Measurements from ENCODE around the gene CCNYL1. TPM values are rescaled to one million over a fixed set of nuclear protein-coding genes. Genes with fewer than 3 reads are reported as not detected.
"Not testable (repeated sequence)": the region's sequence is repeated elsewhere in the genome, so short reads cannot be mapped to it uniquely, and the experiment has no call there.

The CCNYL1 gene
- total RNA-seq, 1 experiment from 2014 or later, result 40.7 TPM

DNA sequence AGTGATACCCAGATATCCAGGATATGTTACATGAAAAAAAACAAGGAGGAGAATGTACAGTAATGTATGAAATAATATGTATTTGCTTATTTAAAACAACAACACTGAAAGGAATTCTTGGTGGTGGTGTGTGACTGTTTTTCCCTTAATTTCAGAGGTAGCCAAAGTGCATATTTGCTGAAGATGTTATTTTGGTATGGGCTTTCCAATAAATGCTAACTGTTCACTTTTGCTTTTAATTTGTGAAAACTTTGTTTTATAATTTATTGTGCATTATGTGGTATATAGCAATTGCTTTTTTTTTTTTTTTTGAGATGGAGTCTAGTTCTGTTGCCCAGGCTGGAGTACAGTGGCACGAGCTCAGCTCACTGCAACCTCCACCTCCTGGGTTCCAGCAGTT, 7.6 kb downstream of the CCNYL1 start:
- Histone ChIP-seq H3K9me3 (no peaks in the 10 kb centered on the region), H3K4me3 (ENCODE audit: low read depth, low read length) (no peak overlapping the region), H3K36me3 (ENCODE audit: control insufficient read depth, insufficient read depth, low read length) (no peaks in the 10 kb centered on the region; the same call in 1 of the 2 replicates), H3K27me3 (replicated peaks; ENCODE audit: control insufficient read depth, insufficient read depth, low read length) (no peaks in the 10 kb centered on the region), H3K4me1 (peaks cover 16% of the 10 kb centered on the region)
- no peaks in the 10 kb centered on the region for H3K27me3 Mint-ChIP-seq (ENCODE audit: insufficient read depth, unreplicated experiment)
- H3K36me3 Mint-ChIP-seq (ENCODE audit: insufficient read depth, unreplicated experiment), result peaks cover 26% of the 10 kb centered on the region
- H3K27ac Mint-ChIP-seq (ENCODE audit: unreplicated experiment), result no peak overlapping the region
- no peak overlapping the region for H3K4me3 Mint-ChIP-seq (ENCODE audit: unreplicated experiment)
- intact Hi-C loops (cut with micrococcal nuclease; ENCODE audit: unreplicated experiment), result no loop called here
- TF ChIP-seq, protein P1, sequence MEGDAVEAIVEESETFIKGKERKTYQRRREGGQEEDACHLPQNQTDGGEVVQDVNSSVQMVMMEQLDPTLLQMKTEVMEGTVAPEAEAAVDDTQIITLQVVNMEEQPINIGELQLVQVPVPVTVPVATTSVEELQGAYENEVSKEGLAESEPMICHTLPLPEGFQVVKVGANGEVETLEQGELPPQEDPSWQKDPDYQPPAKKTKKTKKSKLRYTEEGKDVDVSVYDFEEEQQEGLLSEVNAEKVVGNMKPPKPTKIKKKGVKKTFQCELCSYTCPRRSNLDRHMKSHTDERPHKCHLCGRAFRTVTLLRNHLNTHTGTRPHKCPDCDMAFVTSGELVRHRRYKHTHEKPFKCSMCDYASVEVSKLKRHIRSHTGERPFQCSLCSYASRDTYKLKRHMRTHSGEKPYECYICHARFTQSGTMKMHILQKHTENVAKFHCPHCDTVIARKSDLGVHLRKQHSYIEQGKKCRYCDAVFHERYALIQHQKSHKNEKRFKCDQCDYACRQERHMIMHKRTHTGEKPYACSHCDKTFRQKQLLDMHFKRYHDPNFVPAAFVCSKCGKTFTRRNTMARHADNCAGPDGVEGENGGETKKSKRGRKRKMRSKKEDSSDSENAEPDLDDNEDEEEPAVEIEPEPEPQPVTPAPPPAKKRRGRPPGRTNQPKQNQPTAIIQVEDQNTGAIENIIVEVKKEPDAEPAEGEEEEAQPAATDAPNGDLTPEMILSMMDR (IDR thresholded peaks at IDR 0.05; ENCODE audit: insufficient read depth in 1 of 2, low read depth in 1 of 2, low read length in 1 of 2, severe bottlenecking in 1 of 2, unreplicated experiment in 1 of 2), result no peak
- POLR2A ChIA-PET, result no interaction called here
- CTCF ChIA-PET, result no interaction called here
- H3K9me3 Mint-ChIP-seq (ENCODE audit: unreplicated experiment), result no peaks in the 10 kb centered on the region
- BruUV-seq (replicated peaks), result no TSS peak
- H3K4me1 Mint-ChIP-seq (ENCODE audit: low read depth, unreplicated experiment), result peaks cover 20% of the 10 kb centered on the region
- no peak for DNase-seq

GRCh38 chr2:207719655-207720054, 8.2 kb downstream of the CCNYL1 start:
- H3K27me3 Mint-ChIP-seq (ENCODE audit: insufficient read depth, unreplicated experiment); H3K9me3 ChIP-seq; H3K4me3 ChIP-seq (ENCODE audit: low read depth, low read length); H3K36me3 ChIP-seq (ENCODE audit: control insufficient read depth, insufficient read depth, low read length); H3K27ac Mint-ChIP-seq (ENCODE audit: unreplicated experiment); POLR2A ChIA-PET; intact Hi-C loops (cut with micrococcal nuclease; ENCODE audit: unreplicated experiment); H3K27me3 ChIP-seq (replicated peaks; ENCODE audit: control insufficient read depth, insufficient read depth, low read length); H3K4me3 Mint-ChIP-seq (ENCODE audit: unreplicated experiment); H3K9me3 Mint-ChIP-seq (ENCODE audit: unreplicated experiment); DNase-seq; BruUV-seq (replicated peaks): not testable (repeated sequence)
- Mint-ChIP-seq H3K36me3 (ENCODE audit: insufficient read depth, unreplicated experiment) (peaks cover 20% of the 10 kb centered on the region), H3K4me1 (ENCODE audit: low read depth, unreplicated experiment) (peaks cover 24% of the 10 kb centered on the region)
- CTCF ChIA-PET, result interaction anchor here (1.1 kb wide), 1 partner anchor 28 kb away, joined by 3 read pairs; no protein-coding TSS in a partner anchor
- peaks cover 20% of the 10 kb centered on the region for H3K4me1 ChIP-seq

- ChIA-PET CTCF (interaction anchor here (0.7 to 1.1 kb wide), 4 partner anchors 9 to 95 kb away, joined by 3 read pairs; partner anchors contain the start of genes CCNYL1 and METTL21A), POLR2A (interaction anchor here (1.0 to 1.4 kb wide), 2 partner anchors 9 to 188 kb away, joined by 3 to 7 read pairs; partner anchors contain the start of gene CCNYL1)
- TF ChIP-seq, protein P1 (IDR thresholded peaks at IDR 0.05; ENCODE audit: insufficient read depth in 1 of 2, low read depth in 1 of 2, low read length in 1 of 2, severe bottlenecking in 1 of 2, unreplicated experiment in 1 of 2), result no peak
- Histone ChIP-seq H3K36me3 (ENCODE audit: control insufficient read depth, insufficient read depth, low read length) (no peaks in the 10 kb centered on the region; the same call in 1 of the 2 replicates), H3K9me3 (no peaks in the 10 kb centered on the region), H3K4me3 (ENCODE audit: low read depth, low read length) (no peak overlapping the region), H3K27me3 (replicated peaks; ENCODE audit: control insufficient read depth, insufficient read depth, low read length) (no peaks in the 10 kb centered on the region), H3K4me1 (peaks cover 23% of the 10 kb centered on the region)
- Mint-ChIP-seq H3K4me1 (ENCODE audit: low read depth, unreplicated experiment) (peaks cover 24% of the 10 kb centered on the region), H3K4me3 (ENCODE audit: unreplicated experiment) (no peak overlapping the region), H3K36me3 (ENCODE audit: insufficient read depth, unreplicated experiment) (peaks cover 18% of the 10 kb centered on the region), H3K27me3 (ENCODE audit: insufficient read depth, unreplicated experiment) (no peaks in the 10 kb centered on the region), H3K27ac (ENCODE audit: unreplicated experiment) (no peak overlapping the region), H3K9me3 (ENCODE audit: unreplicated experiment) (no peaks in the 10 kb centered on the region)
- intact Hi-C loops (cut with micrococcal nuclease; ENCODE audit: unreplicated experiment), result no loop called here
- no TSS peak for BruUV-seq (replicated peaks)
- DNase-seq, result no peak
Observed at GRCh38 chr2:207720517-207721187, 9.2 kb downstream of the CCNYL1 start.

Data from Caco-2 (cell line).